GM19025 (cell line): ENCODE data around the gene TUBGCP6.

Experiments
- ATAC-seq: cut with Tn5 transposase; IDR thresholded peaks from one replicate; pipeline ENCODE4 v1.9.1; 2021; ENCODE audit warnings: mild to moderate bottlenecking, low read depth, moderate library complexity; ENCODE audit not compliant: unreplicated experiment

Gene TUBGCP6

GRCh38 chr22:50244420-50245213 is at the start of gene TUBGCP6:
Gene TUBGCP6, minus strand, starts transcription at chr22:50245023. Its CDS starts 564 bp downstream, at chr22:50244459.
- ATAC-seq: peak; percentile 72

GRCh38 chr22:50294319-50294656 is 49.5 kb upstream of the TUBGCP6 start:
- ATAC-seq: no peak

- ATAC-seq: no peak
These were observed 48.9 kb upstream of the TUBGCP6 start for GRCh38 chr22:50293441-50294318.

- no peak for ATAC-seq
These were observed 48.0 kb upstream of the TUBGCP6 start for GRCh38 chr22:50292643-50293440.

GRCh38 chr22:50289942-50290630 is 45.3 kb upstream of the TUBGCP6 start:
- ATAC-seq: no peak

GRCh38 chr22:50289151-50289941 is 44.5 kb upstream of the TUBGCP6 start:
- ATAC-seq: no peak

GRCh38 chr22:50287731-50288130 is 42.9 kb upstream of the TUBGCP6 start:
- ATAC-seq: no peak

- ATAC-seq: no peak
These were observed 42.0 kb upstream of the TUBGCP6 start for GRCh38 chr22:50286701-50287318.

- no peak for ATAC-seq
These were observed 41.5 kb upstream of the TUBGCP6 start for GRCh38 chr22:50286275-50286674.

- no peak for ATAC-seq
These were observed 40.9 kb upstream of the TUBGCP6 start for GRCh38 chr22:50285568-50286229.

GRCh38 chr22:50284479-50284878 is 39.7 kb upstream of the TUBGCP6 start:
- ATAC-seq: no peak

- no peak for ATAC-seq
These were observed 39.0 kb upstream of the TUBGCP6 start for GRCh38 chr22:50283821-50284220.

GRCh38 chr22:50282361-50283155 is 37.7 kb upstream of the TUBGCP6 start:
- ATAC-seq: no peak

GRCh38 chr22:50281957-50282356 is 37.1 kb upstream of the TUBGCP6 start:
- no peak for ATAC-seq

GRCh38 chr22:50281384-50281760 is 36.5 kb upstream of the TUBGCP6 start:
- ATAC-seq: no peak

GRCh38 chr22:50280708-50281383 is 36.0 kb upstream of the TUBGCP6 start:
- ATAC-seq: no peak

- ATAC-seq: no peak
These were observed 35.3 kb upstream of the TUBGCP6 start for GRCh38 chr22:50280022-50280707.
